ENCODE measurements around the gene TRMT44. TPM values are rescaled to one million over a fixed set of nuclear protein-coding genes. Genes with fewer than 3 reads are reported as not detected.
A peak's percentile ranks its signal among the peaks of the same experiment; 100 is the strongest.

Gene TRMT44, protein sequence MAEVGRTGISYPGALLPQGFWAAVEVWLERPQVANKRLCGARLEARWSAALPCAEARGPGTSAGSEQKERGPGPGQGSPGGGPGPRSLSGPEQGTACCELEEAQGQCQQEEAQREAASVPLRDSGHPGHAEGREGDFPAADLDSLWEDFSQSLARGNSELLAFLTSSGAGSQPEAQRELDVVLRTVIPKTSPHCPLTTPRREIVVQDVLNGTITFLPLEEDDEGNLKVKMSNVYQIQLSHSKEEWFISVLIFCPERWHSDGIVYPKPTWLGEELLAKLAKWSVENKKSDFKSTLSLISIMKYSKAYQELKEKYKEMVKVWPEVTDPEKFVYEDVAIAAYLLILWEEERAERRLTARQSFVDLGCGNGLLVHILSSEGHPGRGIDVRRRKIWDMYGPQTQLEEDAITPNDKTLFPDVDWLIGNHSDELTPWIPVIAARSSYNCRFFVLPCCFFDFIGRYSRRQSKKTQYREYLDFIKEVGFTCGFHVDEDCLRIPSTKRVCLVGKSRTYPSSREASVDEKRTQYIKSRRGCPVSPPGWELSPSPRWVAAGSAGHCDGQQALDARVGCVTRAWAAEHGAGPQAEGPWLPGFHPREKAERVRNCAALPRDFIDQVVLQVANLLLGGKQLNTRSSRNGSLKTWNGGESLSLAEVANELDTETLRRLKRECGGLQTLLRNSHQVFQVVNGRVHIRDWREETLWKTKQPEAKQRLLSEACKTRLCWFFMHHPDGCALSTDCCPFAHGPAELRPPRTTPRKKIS
- total RNA-seq (2016; rRNA removed; fragmentation: Illumina TruSeq; extraction: Trizol) (6.5 and 8.6 TPM in 2 replicates), polyA plus RNA-seq (2011; rRNA removed) (5.8 and 6.9 TPM in 2 replicates), polyA minus RNA-seq (2011; rRNA and poly(A)+ RNA removed; ENCODE audit: low replicate concordance) (15.4 and 22.2 TPM in 2 replicates), Bru-seq, nascent RNA (percentile 66 among the genes with signal in this experiment), BruChase-seq, experiment 1, labeled RNA remaining after a 6-hour chase (percentile 65 among the genes with signal in this experiment), BruChase-seq, experiment 2, labeled RNA remaining after a 2-hour chase (percentile 67 among the genes with signal in this experiment)
- total RNA-seq (2016; cell fraction: cytosol; rRNA removed; fragmentation: Illumina TruSeq; extraction: Trizol; ENCODE audit: low read depth) = 1.1 TPM in 2 replicates
- 5.5 and 9.7 TPM in 2 replicates for total RNA-seq (2016; cell fraction: insoluble cytoplasmic fraction; rRNA removed; fragmentation: Illumina TruSeq; extraction: Trizol)
- 2.7 and 2.8 TPM in 2 replicates for total RNA-seq (2016; cell fraction: membrane; rRNA removed; fragmentation: Illumina TruSeq; extraction: Trizol)
- 16.9 and 20.1 TPM in 2 replicates for total RNA-seq (2016; cell fraction: nucleus; rRNA removed; fragmentation: Illumina TruSeq; extraction: Trizol)
- 3.1 and 4.4 TPM in 2 replicates for polyA plus RNA-seq (2011; cell fraction: cytosol; rRNA removed)
- 24.7 and 30.2 TPM in 2 replicates for polyA plus RNA-seq (2011; cell fraction: nucleus; rRNA removed)
- 5.0 and 5.9 TPM in 2 replicates for polyA plus RNA-seq (2012)
- polyA plus RNA-seq (2016; cell fraction: cytosol; fragmentation: Illumina TruSeq; extraction: Trizol; ENCODE audit: low read depth) = 0.79 and 1.0 TPM in 2 replicates
- polyA plus RNA-seq (2016; cell fraction: insoluble cytoplasmic fraction; fragmentation: Illumina TruSeq; extraction: Trizol; ENCODE audit: low read depth) = 4.4 and 6.5 TPM in 2 replicates
- 1.4 TPM in 2 replicates for polyA plus RNA-seq (2016; cell fraction: membrane; fragmentation: Illumina TruSeq; extraction: Trizol; ENCODE audit: low read depth)
- polyA plus RNA-seq (2016; cell fraction: nucleus; fragmentation: Illumina TruSeq; extraction: Trizol; ENCODE audit: insufficient read depth, low read depth) = 15.4 and 17.7 TPM in 2 replicates
- polyA minus RNA-seq (2011; cell fraction: cytosol; rRNA and poly(A)+ RNA removed) = 4.7 and 5.7 TPM in 2 replicates
- polyA minus RNA-seq (2011; cell fraction: nucleus; rRNA and poly(A)+ RNA removed) = 38.8 and 41.1 TPM in 2 replicates
- long read RNA-seq, experiment 1, partial matches to known transcripts = 2 of 4 reads
- long read RNA-seq, experiment 1, other reads (novel, unspliced or antisense) = 1 of 4 reads
- long read RNA-seq, experiment 2, transcript TRMT44-201 (11 exons, 2,799 nt) = major isoform, 5 of 10 reads
- long read RNA-seq, experiment 2, partial matches to known transcripts = 3 of 10 reads
- long read RNA-seq, experiment 2, other reads (novel, unspliced or antisense) = 2 of 10 reads

DNA sequence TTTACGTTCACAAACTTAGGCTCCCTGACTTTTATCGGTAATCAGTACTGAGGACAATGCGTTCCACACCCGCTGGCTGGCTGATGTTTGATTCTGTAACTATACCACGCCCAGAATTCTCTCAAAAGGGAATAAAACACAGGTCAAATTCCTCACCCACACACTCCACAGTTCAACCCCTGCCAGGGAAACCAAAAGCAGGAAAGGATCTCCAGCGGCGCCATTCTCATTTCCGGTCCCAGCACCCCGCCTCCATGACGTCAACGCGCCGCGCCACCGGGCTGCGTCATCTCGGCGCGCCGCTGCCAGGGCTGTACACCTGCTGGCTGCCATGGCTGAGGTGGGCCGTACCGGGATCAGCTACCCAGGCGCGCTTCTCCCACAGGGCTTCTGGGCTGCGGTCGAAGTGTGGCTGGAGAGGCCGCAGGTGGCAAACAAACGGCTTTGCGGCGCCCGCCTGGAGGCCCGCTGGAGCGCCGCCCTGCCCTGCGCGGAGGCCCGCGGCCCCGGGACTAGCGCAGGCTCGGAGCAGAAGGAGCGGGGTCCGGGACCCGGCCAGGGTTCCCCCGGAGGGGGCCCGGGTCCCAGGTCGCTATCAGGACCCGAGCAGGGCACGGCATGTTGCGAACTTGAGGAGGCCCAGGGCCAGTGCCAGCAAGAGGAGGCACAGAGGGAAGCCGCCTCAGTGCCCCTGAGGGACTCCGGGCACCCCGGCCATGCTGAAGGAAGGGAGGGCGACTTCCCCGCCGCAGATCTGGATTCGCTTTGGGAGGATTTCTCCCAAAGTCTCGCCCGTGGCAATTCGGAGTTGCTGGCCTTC lies at the start of gene TRMT44, which contains the start of gene ACOX3:
TSS of gene TRMT44 (plus strand) at position 286 of the 820 bp plus-strand sequence. CDS start at position 332, 46 bp downstream.
TSS of gene ACOX3 (minus strand) at position 232 of the 820 bp plus-strand sequence. CDS start 24,202 bp downstream, outside the sequence.
- peaks cover under 1 to 1% of the 10 kb centered on the region in 2 experiments; a peak in 1 of 5 replicates for H3K36me3 ChIP-seq (replicated peaks in 1 of 2; ENCODE audit: control insufficient read depth in 1 of 2, insufficient read depth in 2 of 2, low read length in 2 of 2)
- H3K27me3 ChIP-seq (ENCODE audit: control insufficient read depth in 1 of 2, insufficient read depth in 2 of 2, low read length in 2 of 2) = no peaks in the 10 kb centered on the region; a peak in 1 of 5 replicates
- H3K4me1 ChIP-seq (ENCODE audit: insufficient read depth, low read length) = peaks cover 34% of the 10 kb centered on the region
- H3K79me2 ChIP-seq (ENCODE audit: insufficient read depth, low read length) = peaks cover 58% of the 10 kb centered on the region
- peak within 1 kb of the TSS; percentile 87 to 97 (median 89) for H3K4me3 ChIP-seq (replicated peaks in 1 of 3; ENCODE audit: insufficient read depth in 1 of 3, low read depth in 2 of 3, low read length in 3 of 3)
- no peaks in the 10 kb centered on the region for H3K9me3 ChIP-seq (ENCODE audit: low read length)
- ChIA-PET POLR2A (interaction anchor here (4.8 kb wide), 1 partner anchor 13 kb away, joined by 30 read pairs; no protein-coding TSS in a partner anchor), CTCF (ENCODE audit: low intra/inter-chr PET ratio, low total read pairs) (no interaction called here)
- in situ Hi-C loops (cut with HindIII; ENCODE audit: extremely low pct_ligation_motif_present, low pct_unique_long_range_greater_than_20kb) (no loop called here), intact Hi-C loops (cut with micrococcal nuclease; ENCODE audit: unreplicated experiment) (no loop called here)
- H3K27ac ChIP-seq (ENCODE audit: extremely low read length, insufficient read depth, low read length) = peak within 1 kb of the TSS; percentile 90
- peak; percentile 52 for FAIRE-seq
- H3K9ac ChIP-seq (ENCODE audit: insufficient read depth, low read depth, low read length) = peak within 1 kb of the TSS; percentile 85
- BruUV-seq (replicated peaks) = no TSS peak
- peak; percentile 80 for DNase-seq (ENCODE audit: low spot score)
- H2AFZ ChIP-seq (ENCODE audit: low read length) = no peak within 1 kb of the TSS
- ATAC-seq = peak; percentile 95
- peak within 1 kb of the TSS; percentile 77 for H3K4me2 ChIP-seq (ENCODE audit: low read depth, low read length)
- WGBS (ENCODE audit: low lambda C conversion rate) = 4% methylated on average over 12 of the region's 60 CpGs
- no peaks in the 10 kb centered on the region for H4K20me1 ChIP-seq (ENCODE audit: insufficient read depth, low read length)
- TF ChIP-seq, protein P1, sequence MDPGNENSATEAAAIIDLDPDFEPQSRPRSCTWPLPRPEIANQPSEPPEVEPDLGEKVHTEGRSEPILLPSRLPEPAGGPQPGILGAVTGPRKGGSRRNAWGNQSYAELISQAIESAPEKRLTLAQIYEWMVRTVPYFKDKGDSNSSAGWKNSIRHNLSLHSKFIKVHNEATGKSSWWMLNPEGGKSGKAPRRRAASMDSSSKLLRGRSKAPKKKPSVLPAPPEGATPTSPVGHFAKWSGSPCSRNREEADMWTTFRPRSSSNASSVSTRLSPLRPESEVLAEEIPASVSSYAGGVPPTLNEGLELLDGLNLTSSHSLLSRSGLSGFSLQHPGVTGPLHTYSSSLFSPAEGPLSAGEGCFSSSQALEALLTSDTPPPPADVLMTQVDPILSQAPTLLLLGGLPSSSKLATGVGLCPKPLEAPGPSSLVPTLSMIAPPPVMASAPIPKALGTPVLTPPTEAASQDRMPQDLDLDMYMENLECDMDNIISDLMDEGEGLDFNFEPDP (CRISPR knock-in tag; conservative IDR thresholded peaks at IDR 0.05) = 0 out of 2 replicates have a peak, but pooled peaks have one; percentile 79
- TF ChIP-seq CREB1 (IDR thresholded peaks at IDR 0.05) (peak; percentile 99), CREB1 (CRISPR knock-in tag; IDR thresholded peaks at IDR 0.05) (peak; percentile 100), ZNF792 (CRISPR knock-in tag; IDR thresholded peaks at IDR 0.05) (peak; percentile 35; the same call in 1 of the 2 replicates), TAF1 (CRISPR knock-in tag; IDR thresholded peaks at IDR 0.05) (peak; percentile 84), TBP (CRISPR knock-in tag; IDR thresholded peaks at IDR 0.05) (no peak), KLF16 (CRISPR knock-in tag; IDR thresholded peaks at IDR 0.05) (peak in 1 of 2 experiments; percentile 69; a peak in 2 of 4 replicates)
- TF ChIP-seq, protein P2, sequence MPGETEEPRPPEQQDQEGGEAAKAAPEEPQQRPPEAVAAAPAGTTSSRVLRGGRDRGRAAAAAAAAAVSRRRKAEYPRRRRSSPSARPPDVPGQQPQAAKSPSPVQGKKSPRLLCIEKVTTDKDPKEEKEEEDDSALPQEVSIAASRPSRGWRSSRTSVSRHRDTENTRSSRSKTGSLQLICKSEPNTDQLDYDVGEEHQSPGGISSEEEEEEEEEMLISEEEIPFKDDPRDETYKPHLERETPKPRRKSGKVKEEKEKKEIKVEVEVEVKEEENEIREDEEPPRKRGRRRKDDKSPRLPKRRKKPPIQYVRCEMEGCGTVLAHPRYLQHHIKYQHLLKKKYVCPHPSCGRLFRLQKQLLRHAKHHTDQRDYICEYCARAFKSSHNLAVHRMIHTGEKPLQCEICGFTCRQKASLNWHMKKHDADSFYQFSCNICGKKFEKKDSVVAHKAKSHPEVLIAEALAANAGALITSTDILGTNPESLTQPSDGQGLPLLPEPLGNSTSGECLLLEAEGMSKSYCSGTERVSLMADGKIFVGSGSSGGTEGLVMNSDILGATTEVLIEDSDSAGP (CRISPR knock-in tag; IDR thresholded peaks at IDR 0.05; ENCODE audit: borderline replicate concordance) = peak; percentile 68
- TF ChIP-seq, protein P3, sequence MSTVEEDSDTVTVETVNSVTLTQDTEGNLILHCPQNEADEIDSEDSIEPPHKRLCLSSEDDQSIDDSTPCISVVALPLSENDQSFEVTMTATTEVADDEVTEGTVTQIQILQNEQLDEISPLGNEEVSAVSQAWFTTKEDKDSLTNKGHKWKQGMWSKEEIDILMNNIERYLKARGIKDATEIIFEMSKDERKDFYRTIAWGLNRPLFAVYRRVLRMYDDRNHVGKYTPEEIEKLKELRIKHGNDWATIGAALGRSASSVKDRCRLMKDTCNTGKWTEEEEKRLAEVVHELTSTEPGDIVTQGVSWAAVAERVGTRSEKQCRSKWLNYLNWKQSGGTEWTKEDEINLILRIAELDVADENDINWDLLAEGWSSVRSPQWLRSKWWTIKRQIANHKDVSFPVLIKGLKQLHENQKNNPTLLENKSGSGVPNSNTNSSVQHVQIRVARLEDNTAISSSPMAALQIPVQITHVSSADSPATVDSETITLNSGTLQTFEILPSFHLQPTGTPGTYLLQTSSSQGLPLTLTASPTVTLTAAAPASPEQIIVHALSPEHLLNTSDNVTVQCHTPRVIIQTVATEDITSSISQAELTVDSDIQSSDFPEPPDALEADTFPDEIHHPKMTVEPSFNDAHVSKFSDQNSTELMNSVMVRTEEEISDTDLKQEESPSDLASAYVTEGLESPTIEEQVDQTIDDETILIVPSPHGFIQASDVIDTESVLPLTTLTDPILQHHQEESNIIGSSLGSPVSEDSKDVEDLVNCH (CRISPR knock-in tag; IDR thresholded peaks at IDR 0.05) = 0 out of 2 replicates have a peak, but pooled peaks have one; percentile 43
